ENCODE measurements around the gene ODF2.

DNA sequence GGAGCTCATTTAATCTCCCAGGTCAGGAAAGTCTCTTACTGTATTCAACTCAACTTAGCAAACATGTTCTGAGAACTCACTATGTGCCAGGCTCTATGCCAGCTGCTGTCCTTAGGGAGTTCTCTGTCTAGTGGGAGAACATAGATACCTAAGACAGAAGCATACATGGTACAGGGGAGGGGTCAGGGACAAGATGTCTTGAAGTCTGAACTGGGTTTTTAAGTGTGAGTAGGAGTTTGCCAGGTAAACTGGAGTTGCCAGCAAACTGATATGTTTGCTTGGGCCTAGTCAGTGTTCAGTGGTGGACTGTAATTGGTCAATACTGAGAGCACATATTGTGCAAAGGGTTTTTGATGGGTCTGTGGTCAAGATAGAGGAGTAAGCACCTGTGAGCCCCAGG is 30.4 kb downstream of the ODF2 start:
- TF ChIP-seq CTCF (IDR thresholded peaks at IDR 0.05) (no peak), POLR2A (IDR thresholded peaks at IDR 0.05) (no peak)
